Fibroblast of pulmonary artery (primary cell): Measurements from ENCODE around the gene TRIM65.

Experiments
- DNase-seq: peaks from one replicate; pipeline ENCODE4 v3.0.0-alpha.2; 2010; ENCODE audit warnings: low read depth
- H3K4me3 ChIP-seq: replicated peaks from 2 replicates; pipeline ENCODE4 v1.5.1; 2011; ENCODE audit warnings: low read depth, mild to moderate bottlenecking, control low read depth, low read length, moderate library complexity
- TF ChIP-seq, protein P1 (sequence below): IDR thresholded peaks from 2 replicates; pipeline ENCODE4 v1.5.1; 2011; ENCODE audit warnings: mild to moderate bottlenecking, control low read depth, low read length, inconsistent platforms; ENCODE audit errors: missing control alignments

TRIM65 gene

DNA sequence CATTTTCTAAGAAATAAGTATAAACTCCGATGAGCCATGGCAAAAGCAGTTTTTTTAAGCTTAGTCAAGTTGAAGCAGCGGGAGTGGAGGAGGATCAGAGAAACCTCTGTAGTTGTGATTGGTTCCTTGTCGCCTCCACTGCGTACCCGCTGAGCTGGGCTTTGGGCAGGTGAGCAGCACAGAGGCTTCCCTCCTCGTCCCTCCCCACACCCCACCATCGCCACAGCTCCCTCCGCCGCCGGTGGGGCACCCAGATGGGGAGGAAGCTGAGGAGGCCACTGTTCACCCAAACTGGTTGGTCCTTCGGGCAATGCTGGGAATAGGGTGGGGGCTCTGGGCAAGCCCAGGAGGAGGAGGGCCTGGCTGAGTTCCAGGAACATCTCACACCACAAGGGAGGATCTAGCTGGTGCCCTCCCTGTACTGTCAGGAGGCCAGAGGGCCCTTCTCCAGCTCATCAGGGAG lies 13.1 kb upstream of the TRIM65 start:
- no peak overlapping the region for H3K4me3 ChIP-seq
- TF ChIP-seq, protein P1, sequence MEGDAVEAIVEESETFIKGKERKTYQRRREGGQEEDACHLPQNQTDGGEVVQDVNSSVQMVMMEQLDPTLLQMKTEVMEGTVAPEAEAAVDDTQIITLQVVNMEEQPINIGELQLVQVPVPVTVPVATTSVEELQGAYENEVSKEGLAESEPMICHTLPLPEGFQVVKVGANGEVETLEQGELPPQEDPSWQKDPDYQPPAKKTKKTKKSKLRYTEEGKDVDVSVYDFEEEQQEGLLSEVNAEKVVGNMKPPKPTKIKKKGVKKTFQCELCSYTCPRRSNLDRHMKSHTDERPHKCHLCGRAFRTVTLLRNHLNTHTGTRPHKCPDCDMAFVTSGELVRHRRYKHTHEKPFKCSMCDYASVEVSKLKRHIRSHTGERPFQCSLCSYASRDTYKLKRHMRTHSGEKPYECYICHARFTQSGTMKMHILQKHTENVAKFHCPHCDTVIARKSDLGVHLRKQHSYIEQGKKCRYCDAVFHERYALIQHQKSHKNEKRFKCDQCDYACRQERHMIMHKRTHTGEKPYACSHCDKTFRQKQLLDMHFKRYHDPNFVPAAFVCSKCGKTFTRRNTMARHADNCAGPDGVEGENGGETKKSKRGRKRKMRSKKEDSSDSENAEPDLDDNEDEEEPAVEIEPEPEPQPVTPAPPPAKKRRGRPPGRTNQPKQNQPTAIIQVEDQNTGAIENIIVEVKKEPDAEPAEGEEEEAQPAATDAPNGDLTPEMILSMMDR: no peak
- DNase-seq: no peak

DNA sequence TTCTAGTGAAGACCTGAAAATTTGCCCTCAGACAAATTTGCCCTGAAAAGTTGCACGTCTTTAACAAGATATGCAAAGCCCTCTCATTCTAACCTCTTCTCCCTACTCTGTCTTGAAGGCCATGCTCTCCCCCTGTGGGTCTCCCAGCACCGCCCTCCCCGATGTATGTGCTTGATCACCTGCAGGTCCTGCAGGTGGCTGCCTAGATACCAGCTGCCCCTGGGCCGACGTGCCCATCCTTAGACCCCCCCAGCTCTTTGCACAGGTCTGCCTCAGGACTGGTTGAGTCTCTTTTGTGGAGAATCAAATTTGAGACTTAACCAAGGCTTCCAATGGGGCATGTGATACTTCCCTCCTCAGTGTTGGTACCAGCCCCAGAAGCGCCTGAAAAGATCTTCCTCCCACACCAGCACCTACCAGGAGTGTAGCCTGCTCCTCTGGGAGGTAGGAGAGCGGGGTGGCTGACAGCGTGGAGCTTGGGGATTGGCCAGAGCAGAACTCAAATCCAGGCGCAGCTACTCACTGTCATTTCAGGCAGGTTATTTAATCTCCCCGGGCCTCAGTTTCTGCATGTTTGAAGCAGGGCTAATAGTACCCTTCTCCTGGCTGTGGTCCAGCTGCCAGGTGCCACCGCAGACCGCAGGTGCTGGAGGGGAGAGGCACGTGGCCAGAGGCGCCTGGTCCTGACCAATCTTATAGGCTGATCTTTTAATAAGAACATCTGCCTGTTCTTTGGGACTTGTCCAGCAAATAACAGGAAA lies 12.5 kb upstream of the TRIM65 start:
- H3K4me3 ChIP-seq: no peak overlapping the region
- no peak for DNase-seq
- TF ChIP-seq, protein P1: no peak

DNA sequence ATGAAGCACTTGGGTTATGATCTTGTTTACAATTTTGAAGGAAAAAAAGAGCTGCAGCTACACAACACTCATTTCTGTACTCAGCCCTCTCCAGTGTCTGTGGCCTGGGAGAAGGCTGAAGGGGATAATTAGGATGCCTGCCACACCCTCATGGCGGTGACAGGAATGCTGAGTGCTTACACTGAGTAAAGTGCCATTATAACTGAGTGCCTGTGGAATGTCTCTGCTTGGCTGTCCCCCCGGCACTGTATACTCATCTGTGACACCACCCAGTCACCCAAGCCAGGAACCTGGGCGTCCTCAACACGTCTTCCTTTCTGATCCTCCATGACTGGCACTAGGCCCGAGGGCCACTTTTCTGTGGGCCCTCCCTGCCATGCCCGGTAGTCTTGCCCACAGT lies 11.4 kb upstream of the TRIM65 start:
- TF ChIP-seq, protein P1: no peak
- H3K4me3 ChIP-seq: no peak overlapping the region
- no peak for DNase-seq

DNA sequence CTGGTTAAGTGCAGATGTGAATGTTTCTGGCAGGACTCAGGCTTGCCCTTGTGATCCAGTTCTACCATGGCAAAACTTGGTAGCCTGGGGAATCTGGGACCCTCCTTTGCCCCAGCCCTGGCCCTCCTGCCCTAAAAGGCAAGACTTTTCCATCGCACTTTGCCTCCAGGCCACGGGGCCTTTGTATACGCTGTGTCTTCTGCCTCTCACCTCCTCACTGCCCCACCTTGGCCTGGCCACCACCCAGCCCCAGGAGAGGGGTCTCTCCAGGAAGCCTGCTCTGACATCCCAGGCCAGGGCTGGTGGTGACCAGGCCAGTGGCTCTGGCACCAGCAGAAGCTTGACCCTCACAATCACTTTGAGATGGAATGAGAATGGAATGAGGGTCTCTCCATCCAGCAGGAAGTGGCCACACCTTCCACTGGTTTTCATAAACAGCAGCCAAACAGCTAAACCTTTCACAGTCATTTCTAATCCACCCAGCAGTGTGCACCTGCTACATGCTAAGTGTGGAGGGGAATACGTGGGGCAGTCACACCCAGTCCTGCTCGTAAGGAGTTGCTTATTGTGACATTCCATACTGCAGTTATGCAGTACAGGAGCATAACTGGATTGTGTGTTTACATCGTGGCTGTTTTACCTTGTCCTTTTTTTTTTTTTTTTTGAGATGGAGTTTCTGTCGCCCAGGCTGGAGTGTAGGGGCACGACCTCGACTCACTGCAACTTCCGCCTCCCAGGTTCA lies 9.6 kb upstream of the TRIM65 start:
- no peak overlapping the region for H3K4me3 ChIP-seq
- DNase-seq: no peak
- TF ChIP-seq, protein P1: no peak

DNA sequence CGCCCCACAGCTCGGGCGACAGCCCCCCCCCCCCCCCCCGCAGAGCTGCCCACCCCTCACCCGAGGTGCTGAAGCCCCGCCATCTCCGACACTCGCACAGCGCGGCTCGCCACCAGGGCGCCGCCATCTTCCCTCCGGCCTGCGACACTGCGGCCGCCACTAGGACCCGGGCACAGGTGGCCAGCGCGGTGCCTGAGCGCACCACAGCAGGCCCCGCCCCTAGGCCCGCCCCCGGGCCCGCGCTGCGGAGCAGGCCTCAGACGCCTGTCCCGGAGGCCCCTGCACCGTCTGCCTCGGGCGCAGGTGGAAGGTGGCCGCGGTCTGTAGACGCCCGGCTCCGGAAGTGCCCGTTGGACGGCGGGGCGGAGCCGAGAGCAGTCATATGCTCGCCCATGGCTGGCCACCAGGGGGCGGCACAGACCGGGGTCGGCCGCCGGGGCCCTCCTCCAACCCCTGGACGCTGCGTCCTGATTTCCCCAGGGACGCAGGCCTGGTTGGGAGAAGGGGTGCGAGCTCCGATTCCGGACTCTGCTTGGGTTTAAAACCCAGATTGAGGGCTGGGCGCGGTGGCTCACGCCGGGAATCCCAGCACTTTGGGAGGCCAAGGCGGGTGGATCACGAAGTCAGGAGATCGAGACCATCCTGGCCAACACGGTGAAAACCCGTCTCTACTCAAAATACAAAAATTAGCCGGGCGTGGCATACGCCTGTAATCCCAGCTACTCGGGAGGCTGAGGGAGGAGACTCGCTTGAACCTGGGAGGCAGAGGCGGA lies 8.2 kb upstream of the TRIM65 start, which contains the start of gene MRPL38:
MRPL38 (minus strand) TSS at position 136 of the 773 bp plus-strand sequence; CDS start at position 127, 9 bp downstream.
- H3K4me3 ChIP-seq: peak within 1 kb of the TSS; percentile 82
- TF ChIP-seq, protein P1: peak; percentile 70
- peak; percentile 96 for DNase-seq

DNA sequence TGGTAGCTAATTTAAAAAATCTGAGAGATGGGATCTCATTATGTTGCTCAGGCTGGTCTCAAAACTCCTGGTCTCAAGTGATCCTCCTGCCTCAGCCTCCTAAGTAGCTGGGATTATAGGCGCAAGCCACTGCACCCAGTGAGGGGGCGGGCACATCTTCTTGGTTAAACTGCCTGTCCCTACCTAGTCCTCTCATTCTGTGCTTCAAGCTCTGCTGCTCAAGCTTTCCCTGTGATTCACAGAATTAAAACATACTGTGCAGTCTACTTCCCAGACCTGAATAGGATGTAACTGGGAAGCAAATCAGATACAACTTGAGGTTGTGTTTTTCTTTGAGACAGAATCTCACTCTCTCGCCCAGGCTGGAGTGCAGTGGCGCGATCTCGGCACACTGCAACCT lies 5.7 kb upstream of the TRIM65 start:
- DNase-seq: no peak
- no peak overlapping the region for H3K4me3 ChIP-seq
- TF ChIP-seq, protein P1: no peak
